ENCODE results near the gene PRDM16.

Gene PRDM16

GRCh38 chr1:3429766-3430165 is 360.8 kb downstream of the PRDM16 start:
- no peak for DNase-seq

DNA sequence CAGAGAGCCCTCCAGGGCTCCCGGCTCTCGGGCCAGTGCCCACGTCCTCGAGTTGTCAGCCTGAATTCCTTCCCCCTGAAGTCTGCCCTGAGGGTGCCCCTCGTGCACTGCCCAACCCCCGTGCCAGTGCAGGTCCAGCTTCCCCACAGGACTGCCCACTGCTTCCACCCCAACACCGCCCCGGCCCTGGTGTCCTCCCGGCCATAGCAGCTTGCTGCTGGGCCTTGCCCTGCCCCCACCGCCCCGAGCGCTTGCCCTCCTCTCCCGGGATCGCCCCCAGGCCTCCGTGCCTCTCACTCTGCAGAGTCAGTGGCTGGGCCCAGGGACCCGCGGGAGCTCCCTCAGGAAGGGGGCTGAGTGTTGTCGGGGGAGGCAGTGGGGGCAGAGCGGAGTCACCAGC is 361.4 kb downstream of the PRDM16 start:
- DNase-seq: no peak

- no peak for DNase-seq
Measured at GRCh38 chr1:3430820-3431219, 361.8 kb downstream of the PRDM16 start.

GRCh38 chr1:3431266-3431665 is 362.3 kb downstream of the PRDM16 start:
- no peak for DNase-seq

DNA sequence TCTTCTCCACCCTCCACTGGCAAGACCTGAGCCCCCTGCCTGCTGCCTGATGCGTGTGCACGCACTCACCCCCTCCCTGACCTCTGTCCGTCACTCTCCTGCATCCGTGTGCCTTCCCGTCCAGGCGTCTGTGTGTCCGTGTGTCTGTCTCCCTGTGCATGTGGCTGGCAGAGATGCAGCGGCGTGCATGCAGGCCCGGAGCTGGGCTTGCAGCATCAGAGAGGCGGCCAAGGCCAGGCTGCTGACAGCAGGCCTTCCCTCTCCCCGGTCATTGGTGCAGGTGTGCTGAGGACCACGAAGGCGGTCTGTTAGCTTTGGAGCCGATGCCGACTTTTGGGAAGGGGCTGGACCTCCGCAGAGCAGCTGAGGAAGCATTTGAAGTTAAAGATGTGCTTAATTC is 362.7 kb downstream of the PRDM16 start:
- DNase-seq: no peak

GRCh38 chr1:3432306-3432705 is 363.3 kb downstream of the PRDM16 start:
- DNase-seq: no peak

DNA sequence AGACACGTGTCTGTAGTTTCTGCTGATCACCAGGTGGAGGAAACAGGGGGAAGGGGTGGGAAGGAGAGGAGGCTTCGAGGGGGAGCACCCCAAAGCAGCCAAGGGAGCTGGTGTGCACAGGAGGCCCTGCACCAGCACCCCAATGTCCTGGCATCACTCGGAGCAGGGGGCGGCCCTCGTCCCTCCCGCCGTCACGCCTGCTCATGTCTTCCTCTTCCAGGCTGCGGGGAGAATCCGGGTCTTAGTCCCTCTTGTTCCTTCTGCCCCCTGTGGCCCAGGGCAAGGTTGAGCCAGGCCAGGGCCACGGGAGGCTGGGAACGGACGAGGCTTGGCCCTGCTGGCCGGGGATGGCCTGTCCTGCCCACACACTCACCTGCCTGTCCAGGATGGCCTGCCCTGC is 364.1 kb downstream of the PRDM16 start:
- DNase-seq: no peak

DNA sequence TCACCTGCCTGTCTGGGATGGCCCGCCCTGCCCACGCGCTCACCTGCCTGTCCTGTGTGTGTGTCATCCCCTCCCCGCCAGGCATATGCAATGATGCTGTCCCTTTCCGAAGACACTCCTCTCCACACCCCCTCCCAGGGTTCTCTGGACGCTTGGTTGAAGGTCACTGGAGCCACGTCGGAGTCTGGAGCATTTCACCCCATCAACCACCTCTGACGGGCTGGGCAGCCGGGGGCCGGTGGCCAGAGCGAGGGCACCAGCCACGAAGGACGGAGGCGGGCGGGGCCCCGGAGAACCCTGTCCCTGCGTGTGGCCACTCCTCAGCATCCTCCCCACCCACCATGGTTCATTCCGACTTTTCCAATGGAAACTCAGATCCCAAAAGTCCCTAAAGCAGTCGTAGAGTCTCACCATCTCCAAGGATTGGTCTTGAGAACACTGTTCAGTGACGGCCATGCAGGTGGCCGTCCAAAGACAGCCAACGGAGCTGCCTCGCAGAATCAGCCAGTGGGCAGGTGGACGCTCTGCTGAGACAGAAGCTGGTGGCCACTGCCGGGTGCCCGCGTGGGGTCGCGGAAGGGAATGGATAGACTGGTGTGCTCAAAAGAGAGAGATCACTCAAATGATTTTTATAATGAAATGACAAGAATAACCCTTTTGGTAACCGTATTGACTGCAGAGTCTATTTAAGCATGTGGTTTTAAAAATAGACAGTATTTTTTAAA is 364.8 kb downstream of the PRDM16 start:
- DNase-seq: no peak

DNA sequence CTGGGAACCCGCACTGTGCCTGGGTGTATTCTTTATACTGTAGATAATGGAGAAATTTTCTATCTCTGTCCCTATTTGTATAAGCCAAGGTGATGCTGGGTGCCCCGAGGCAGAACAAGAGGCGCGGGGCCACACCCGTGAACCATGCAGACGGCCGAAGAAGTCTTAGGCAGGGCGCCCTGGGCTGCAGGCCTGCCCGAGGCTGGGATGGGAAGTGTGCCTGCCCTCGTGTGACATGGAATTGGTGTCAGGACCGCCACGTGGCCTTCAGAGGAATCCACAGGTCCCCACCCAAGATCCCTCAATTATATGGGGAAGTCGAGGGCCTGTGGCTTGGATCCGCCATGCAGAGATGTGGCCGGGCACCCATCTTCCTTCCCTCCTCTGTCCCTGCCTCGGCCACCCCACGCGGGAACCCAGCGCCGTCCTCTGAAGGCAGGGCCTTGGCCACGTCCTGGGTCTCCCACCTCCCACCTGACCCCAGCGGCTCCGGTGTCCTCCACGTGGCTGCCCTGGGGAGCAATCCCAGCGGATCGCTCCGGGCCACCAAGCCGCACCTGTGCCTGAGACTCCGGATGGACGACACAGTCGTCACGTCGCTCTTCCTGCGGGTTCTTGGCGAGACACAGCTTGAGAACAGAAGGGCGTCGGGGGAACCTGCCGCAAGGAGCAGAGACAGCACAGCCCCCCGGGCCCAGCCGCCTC is 365.6 kb downstream of the PRDM16 start:
- DNase-seq: no peak

GRCh38 chr1:3435666-3436065 is 366.7 kb downstream of the PRDM16 start:
- DNase-seq: no peak

- DNase-seq: no peak
Measured at GRCh38 chr1:3436451-3436850, 367.4 kb downstream of the PRDM16 start.

DNA sequence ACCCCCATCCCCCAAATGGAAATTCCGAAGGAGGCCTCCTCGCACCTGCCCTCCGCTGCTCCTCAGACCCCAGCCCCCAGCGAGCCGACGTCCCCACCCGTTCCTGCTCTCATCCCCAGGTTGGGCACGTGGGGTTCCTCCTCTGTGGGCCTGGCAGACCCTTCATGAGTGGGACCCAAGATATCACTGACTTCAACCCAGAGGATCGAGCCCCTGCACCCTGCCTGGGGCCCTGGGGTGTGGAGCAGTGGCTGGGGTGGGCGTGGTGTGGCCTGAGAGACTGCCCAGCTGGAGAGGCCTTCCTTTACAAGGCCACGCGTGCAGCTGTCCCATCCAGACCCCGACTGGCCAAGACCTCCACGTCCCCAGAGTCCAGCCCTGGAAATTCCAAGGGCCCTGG is 367.9 kb downstream of the PRDM16 start:
- no peak for DNase-seq

DNA sequence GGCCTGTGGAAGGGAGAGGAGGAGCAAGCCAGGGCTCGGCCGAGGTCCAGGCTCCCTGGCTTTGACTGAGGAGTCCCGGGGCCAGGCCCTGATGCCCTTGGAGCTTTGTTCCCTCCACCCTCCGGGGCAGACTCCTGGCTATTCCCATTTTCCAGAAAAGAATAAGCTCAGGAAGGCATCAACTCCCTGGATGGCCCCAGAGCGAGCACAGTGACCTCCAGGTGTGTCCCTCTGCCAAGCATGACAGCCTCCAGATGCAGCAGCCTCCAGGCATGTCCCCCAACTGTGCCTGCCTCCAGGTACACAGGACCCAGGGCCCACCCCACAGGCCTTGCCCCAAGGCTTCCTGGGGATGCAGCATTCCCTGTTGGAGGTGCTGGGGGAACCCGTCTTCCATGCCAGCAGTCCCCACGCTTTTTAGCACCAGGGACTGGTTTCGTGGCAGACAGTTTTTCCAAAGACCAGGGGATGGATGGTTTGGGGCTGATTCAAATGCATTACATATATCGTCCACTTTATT is 369.7 kb downstream of the PRDM16 start:
- no peak for DNase-seq

GRCh38 chr1:3439346-3440299 is 370.6 kb downstream of the PRDM16 start:
- no peak for DNase-seq

- DNase-seq: no peak
Measured at GRCh38 chr1:3440300-3440681, 371.3 kb downstream of the PRDM16 start.

DNA sequence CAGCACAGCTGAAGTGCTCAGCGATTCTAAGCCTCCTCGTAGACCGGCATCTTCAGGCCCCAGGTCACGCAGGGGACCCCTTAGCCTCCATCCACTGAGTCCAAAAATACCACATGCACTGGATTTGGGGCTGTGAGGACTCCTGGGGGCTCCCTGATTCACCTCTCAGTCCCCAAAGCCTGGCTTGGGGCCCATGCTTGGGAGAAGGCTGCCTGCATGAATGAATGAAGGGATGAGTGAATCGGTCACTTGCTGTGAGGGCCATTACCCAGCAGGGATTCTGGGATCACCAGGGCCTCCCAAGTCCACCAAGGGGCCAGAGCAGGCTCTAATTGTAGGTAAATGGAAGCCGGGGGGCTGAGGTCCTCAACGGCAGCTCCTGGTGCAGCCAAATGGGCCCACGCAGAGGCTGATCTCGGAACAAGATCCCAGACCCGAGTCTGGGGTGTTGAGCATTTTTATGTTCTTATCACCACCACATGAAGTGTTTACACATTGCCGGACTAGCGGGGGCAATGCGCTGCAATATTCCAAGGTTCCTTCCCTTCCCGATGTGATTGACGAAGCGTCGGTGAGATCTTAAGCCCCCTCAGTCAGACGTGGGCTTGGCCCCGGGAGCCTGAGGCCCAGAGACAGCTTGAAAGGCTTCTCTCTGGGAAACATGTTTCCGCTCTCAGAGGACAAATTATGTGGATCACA is 371.9 kb downstream of the PRDM16 start:
- DNase-seq: no peak

- no peak for DNase-seq
Measured at GRCh38 chr1:3441410-3441847, 372.4 kb downstream of the PRDM16 start.

DNA sequence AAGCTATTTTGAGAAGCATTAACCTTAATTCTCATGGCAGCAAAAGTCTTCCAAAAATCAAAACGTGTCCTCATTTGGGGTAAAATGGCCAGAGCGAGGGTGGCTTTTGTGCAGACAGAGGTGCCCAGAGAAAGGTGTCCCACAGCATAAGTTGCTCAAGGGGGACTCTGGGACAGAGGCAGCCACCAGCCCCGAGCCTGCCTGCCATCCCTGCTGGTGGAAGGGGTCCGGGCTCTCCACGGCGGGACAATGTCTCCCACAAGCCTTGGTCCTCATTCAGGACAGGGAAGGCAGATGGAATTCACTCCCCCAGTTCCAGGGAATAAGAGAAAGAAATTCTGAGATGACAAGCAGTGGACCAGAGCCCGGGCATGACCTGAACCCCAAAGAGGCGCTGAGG is 372.9 kb downstream of the PRDM16 start:
- no peak for DNase-seq

GRCh38 chr1:3442331-3442730 is 373.3 kb downstream of the PRDM16 start:
- DNase-seq: no peak

GRCh38 chr1:3442901-3443300 is 373.9 kb downstream of the PRDM16 start:
- DNase-seq: no peak

DNA sequence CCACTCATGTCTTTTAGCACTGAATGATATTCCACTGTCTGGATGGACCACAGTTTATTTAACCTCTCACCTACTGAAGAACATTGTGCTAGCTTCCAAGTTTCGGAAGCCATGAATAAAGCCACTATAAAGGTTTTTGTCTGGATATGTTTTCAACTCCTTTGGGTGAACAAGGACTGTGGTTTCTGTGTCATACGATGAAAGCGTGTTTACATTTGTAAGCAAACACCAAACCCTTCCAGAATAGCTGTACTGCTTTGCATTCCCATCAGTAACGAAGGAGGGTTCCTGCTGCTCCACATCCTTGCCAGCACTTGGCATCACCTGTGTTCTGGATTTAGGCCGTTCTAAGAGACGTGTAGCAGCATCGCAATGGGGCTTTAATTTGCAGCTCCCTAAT is 374.8 kb downstream of the PRDM16 start:
- no peak for DNase-seq

DNA sequence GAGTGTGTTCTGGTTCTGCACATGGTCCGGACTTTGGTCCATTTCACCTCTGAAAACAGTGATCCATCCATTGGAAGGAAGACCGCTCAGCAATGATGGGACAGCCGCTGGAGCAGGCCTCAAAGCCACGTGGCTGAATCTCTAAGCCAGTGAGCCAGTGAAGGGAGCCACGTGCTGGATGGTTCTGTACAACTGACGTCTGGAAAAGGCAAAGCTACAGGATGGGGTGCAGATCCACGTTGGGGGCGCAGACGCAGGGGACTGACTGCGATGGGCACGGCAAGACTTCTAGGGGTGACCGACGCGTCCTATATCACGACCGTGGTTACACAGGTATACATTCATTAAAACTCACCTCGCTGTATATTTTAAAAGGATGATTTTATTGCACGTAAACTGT is 375.3 kb downstream of the PRDM16 start:
- DNase-seq: no peak

- no peak for DNase-seq
Measured at GRCh38 chr1:3444736-3445135, 375.7 kb downstream of the PRDM16 start.

Measured in stimulated activated CD4-positive, alpha-beta T cell treated with anti-CD3 and anti-CD28 coated beads, Interleukin-12 subunit alpha, Interleukin-12 subunit beta, amount 100 ng/mL, for 4 hours (primary cell).